BLaER1 (cell line): ENCODE results near the gene MAD1L1.

Experiments
- H3K27ac ChIP-seq: shearing (Covaris generic); formaldehyde crosslinking; 2 replicates; pipeline ENCODE4 v1.8.1; 2022
- H3K27me3 ChIP-seq: shearing (Covaris generic); formaldehyde crosslinking; 2 replicates; pipeline ENCODE4 v1.8.1; 2022
- H3K36me3 ChIP-seq: shearing (Covaris generic); formaldehyde crosslinking; 2 replicates; pipeline ENCODE4 v1.8.1; 2022
- H3K4me1 ChIP-seq: shearing (Covaris generic); formaldehyde crosslinking; 2 replicates; pipeline ENCODE4 v1.8.1; 2022
- H3K4me2 ChIP-seq: shearing (Covaris generic); formaldehyde crosslinking; 2 replicates; pipeline ENCODE4 v1.8.1; 2022
- H3K4me3 ChIP-seq: shearing (Covaris generic); formaldehyde crosslinking; 2 replicates; pipeline ENCODE4 v1.8.1; 2022
- H3K9ac ChIP-seq: shearing (Covaris generic); formaldehyde crosslinking; 2 replicates; pipeline ENCODE4 v1.8.1; 2022
- H3K9me3 ChIP-seq: shearing (Covaris generic); formaldehyde crosslinking; 2 replicates; pipeline ENCODE4 v1.8.1; 2022
- H4K20me1 ChIP-seq: shearing (Covaris generic); formaldehyde crosslinking; 2 replicates; pipeline ENCODE4 v1.8.1; 2022
- Cebpa-rat ChIP-seq: shearing (Covaris generic); IDR thresholded peaks from 2 replicates; pipeline ENCODE4 v1.8.1; 2022

The MAD1L1 gene

DNA sequence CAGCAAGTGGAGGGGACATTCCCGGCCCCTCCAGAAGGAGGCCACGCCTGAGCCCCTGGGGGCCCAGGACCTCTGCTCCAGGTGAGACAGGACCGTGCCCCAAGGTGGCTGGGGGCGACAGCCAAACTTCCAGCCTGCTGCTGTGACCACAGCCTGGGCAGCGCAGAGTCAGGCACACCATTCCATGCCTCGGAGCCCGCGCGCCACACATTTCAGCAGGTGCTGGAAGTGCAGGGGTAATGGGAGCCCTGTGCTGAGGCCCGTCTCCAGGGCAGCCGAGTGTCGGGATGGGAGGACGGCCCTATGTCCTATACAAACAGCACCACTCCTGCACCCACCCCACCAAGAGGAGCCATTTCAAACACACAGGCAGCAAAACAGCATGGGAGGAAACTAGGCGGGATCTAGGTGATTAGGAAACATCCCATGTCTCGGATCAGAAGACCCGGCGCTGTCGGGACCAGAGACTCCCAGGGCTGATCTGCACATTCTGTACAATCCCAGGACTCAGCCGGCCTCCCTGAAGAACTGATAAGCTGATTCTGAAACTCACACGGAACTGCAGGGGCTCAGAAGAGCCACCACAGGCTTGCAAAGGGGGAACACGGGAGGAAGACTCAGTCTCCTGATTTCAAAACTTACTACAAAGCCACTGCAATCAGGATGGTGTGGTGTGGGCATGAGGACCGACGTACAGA lies 290.4 kb downstream of the MAD1L1 start:
- peak overlapping the region; percentile 100 for H3K4me2 ChIP-seq
- H3K4me3 ChIP-seq: no peak overlapping the region
- peak overlapping the region; percentile 76; the same call in 1 of the 2 replicates for H3K9ac ChIP-seq
- TF ChIP-seq Cebpa-rat: no peak
- peaks cover 96% of the 10 kb centered on the region for H3K4me1 ChIP-seq
- peaks cover 30% of the 10 kb centered on the region for H3K36me3 ChIP-seq
- H3K9me3 ChIP-seq: no peaks in the 10 kb centered on the region
- no peaks in the 10 kb centered on the region for H3K27me3 ChIP-seq
- H3K27ac ChIP-seq: peak overlapping the region; percentile 87
- H4K20me1 ChIP-seq: peaks cover 77% of the 10 kb centered on the region

DNA sequence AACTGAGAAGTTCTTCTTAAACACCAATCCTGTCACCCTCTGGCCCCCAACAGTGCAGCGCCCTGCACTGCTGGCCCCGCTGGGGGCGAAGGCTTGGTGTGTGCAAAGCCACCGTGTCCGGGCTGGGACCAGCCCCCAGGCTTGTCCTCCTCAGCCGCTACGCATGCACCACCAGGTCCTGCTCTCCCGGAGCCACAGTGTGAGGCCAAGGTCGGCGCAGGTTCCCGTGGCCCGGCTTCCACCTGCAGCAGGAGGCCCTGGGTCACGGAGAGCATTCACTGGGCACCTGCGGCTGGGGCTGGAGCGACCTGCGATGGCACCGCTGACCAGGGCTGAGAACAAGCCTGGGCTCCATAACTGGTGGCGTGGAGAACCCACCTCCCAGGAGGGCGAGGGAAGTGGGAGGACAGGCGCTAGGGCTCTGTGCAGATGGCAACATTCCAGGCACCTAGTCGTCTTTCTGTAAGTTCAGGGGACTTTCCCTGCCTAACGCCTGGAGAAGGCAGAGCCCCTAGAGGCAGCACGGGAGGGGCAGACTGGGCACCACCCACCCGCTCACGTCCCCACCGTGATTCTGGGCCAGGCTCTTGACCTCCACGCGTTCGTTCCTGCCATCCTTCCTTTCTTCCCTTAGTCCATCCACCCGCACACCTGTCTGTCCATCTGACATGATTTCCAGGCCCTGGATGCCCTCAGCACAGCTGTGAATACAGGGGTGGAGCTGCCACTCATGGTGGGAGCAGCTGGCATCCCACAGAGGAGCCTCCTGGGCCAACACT lies 291.1 kb downstream of the MAD1L1 start:
- Histone ChIP-seq H3K9ac (peak overlapping the region; percentile 76), H4K20me1 (peaks cover 78% of the 10 kb centered on the region), H3K27me3 (no peaks in the 10 kb centered on the region), H3K4me3 (peak overlapping the region; percentile 60), H3K4me2 (peak overlapping the region; percentile 100), H3K27ac (peak overlapping the region; percentile 87), H3K9me3 (no peaks in the 10 kb centered on the region), H3K4me1 (peaks cover 96% of the 10 kb centered on the region), H3K36me3 (peaks cover 30% of the 10 kb centered on the region)
- TF ChIP-seq Cebpa-rat: no peak

DNA sequence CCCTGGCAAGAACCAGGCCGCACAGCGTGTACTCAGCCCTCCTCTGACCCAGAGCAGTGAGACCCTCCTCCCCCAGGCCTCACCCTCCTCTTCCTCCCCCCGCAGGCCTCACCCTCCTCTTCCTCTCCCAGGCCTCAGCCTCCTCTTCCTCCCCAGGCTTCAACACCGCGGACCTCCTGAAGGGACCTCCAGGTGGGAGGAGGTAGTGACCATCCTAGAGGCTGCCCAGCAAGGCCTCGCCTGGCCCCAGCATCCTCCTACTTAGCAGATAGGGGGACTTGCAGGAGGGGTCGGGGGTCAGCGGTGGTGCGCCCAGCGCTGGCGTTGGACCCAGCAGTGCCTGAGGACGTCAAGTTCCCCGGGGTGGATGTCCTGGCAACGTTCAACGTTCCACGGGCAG lies 291.9 kb downstream of the MAD1L1 start:
- H3K9me3 ChIP-seq: 0 out of 2 replicates have a peak, but pooled peaks cover under 1% of the 10 kb centered on the region
- peaks cover 96% of the 10 kb centered on the region for H3K4me1 ChIP-seq
- no peak for TF ChIP-seq Cebpa-rat
- H3K36me3 ChIP-seq: peaks cover 30% of the 10 kb centered on the region
- H3K27me3 ChIP-seq: no peaks in the 10 kb centered on the region
- peak overlapping the region; percentile 60 for H3K4me3 ChIP-seq
- peak overlapping the region; percentile 76 for H3K9ac ChIP-seq
- H3K27ac ChIP-seq: peak overlapping the region; percentile 87
- H3K4me2 ChIP-seq: peak overlapping the region; percentile 100
- peaks cover 78% of the 10 kb centered on the region for H4K20me1 ChIP-seq

- TF ChIP-seq Cebpa-rat: no peak
- Histone ChIP-seq H4K20me1 (peaks cover 78% of the 10 kb centered on the region), H3K4me2 (peak overlapping the region; percentile 100), H3K27ac (peak overlapping the region; percentile 87), H3K9me3 (peaks cover 5% of the 10 kb centered on the region; the same call in 1 of the 2 replicates), H3K27me3 (no peaks in the 10 kb centered on the region), H3K4me1 (peaks cover 96% of the 10 kb centered on the region), H3K9ac (peak overlapping the region; percentile 76), H3K4me3 (peak overlapping the region; percentile 60), H3K36me3 (peaks cover 30% of the 10 kb centered on the region)
Observed at GRCh38 chr7:1940402-1940786, 292.4 kb downstream of the MAD1L1 start.

DNA sequence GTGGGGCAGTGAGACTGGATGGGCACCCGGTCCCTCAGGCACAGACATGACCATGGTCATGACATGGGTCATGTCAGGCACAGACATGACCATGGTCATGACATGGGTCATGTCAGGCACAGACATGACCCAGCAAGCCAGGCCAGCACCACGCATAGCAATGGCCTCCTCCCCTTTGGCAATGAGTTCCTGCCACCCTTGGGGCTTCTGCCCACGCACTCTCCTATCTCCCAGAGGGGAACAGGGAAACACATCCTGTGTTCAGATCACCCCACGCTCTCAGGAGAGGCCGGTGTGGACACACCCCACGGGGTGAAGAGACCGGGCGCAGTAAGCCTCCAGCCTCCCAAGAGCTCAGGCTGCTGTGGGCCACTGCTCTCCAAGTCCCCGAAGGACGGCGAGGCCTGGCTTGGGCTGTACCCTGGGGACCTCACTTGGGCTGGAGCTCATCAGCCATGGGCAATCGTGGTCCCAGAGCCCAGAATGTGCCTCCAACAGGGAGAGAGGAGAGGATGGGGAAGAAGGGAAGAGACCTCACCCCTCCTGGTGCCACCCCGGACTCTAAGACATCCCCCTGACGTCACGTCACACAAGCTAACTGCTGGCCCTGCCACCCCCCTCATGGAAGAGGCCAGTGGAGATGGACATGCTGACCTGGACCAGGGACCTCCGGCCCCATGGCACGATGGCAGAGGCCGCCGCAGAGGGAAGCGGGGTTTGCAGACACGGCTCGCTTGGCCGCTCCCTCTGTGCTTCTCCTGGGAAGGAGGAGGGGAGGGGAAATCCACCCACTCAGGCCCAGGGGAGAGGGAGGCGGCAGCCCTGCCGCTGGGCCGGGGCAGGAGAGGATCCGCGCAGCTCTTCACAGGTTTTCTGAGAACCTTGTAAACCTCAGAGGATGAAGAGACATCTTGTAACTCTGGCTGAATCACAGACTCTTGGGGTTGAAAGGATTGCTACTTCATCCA lies 293.0 kb downstream of the MAD1L1 start:
- Histone ChIP-seq H3K27ac (peak overlapping the region; percentile 87), H3K4me3 (peak overlapping the region; percentile 60), H3K4me1 (peaks cover 96% of the 10 kb centered on the region), H3K4me2 (peak overlapping the region; percentile 100), H3K27me3 (no peaks in the 10 kb centered on the region), H3K9me3 (peaks cover 12% of the 10 kb centered on the region; the same call in 1 of the 2 replicates), H4K20me1 (peaks cover 81% of the 10 kb centered on the region), H3K9ac (peak overlapping the region; percentile 55), H3K36me3 (peaks cover 30% of the 10 kb centered on the region)
- no peak for TF ChIP-seq Cebpa-rat

- H3K36me3 ChIP-seq: peaks cover 35% of the 10 kb centered on the region
- H3K9ac ChIP-seq: peak overlapping the region; percentile 55
- peak overlapping the region; percentile 60 for H3K4me3 ChIP-seq
- H3K4me1 ChIP-seq: peaks cover 96% of the 10 kb centered on the region
- H4K20me1 ChIP-seq: peaks cover 85% of the 10 kb centered on the region
- no peak for TF ChIP-seq Cebpa-rat
- H3K27ac ChIP-seq: peak overlapping the region; percentile 87
- peak overlapping the region; percentile 100 for H3K4me2 ChIP-seq
- peaks cover 16% of the 10 kb centered on the region; the same call in 1 of the 2 replicates for H3K9me3 ChIP-seq
- no peaks in the 10 kb centered on the region for H3K27me3 ChIP-seq
Observed at GRCh38 chr7:1938788-1939433, 293.8 kb downstream of the MAD1L1 start.

GRCh38 chr7:1937252-1937605 lies 295.5 kb downstream of the MAD1L1 start:
- H3K9ac ChIP-seq: 0 out of 2 replicates have a peak overlapping the region, but pooled peaks have one; percentile 13
- H3K4me1 ChIP-seq: peaks cover 93% of the 10 kb centered on the region
- H3K27ac ChIP-seq: peak overlapping the region; percentile 53
- H3K4me2 ChIP-seq: peak overlapping the region; percentile 70
- H3K4me3 ChIP-seq: no peak overlapping the region
- H3K9me3 ChIP-seq: peaks cover 16% of the 10 kb centered on the region; the same call in 1 of the 2 replicates
- H3K36me3 ChIP-seq: peaks cover 52% of the 10 kb centered on the region
- TF ChIP-seq Cebpa-rat: no peak
- peaks cover 87% of the 10 kb centered on the region for H4K20me1 ChIP-seq
- no peaks in the 10 kb centered on the region for H3K27me3 ChIP-seq

- H3K4me1 ChIP-seq: peaks cover 88% of the 10 kb centered on the region
- peaks cover 57% of the 10 kb centered on the region for H3K36me3 ChIP-seq
- peak overlapping the region; percentile 70 for H3K4me2 ChIP-seq
- no peak overlapping the region for H3K4me3 ChIP-seq
- H4K20me1 ChIP-seq: peaks cover 82% of the 10 kb centered on the region
- H3K9me3 ChIP-seq: peaks cover 16% of the 10 kb centered on the region; the same call in 1 of the 2 replicates
- H3K9ac ChIP-seq: peak overlapping the region; percentile 13; the same call in 1 of the 2 replicates
- no peak for TF ChIP-seq Cebpa-rat
- H3K27ac ChIP-seq: peak overlapping the region; percentile 53
- H3K27me3 ChIP-seq: no peaks in the 10 kb centered on the region
Observed at GRCh38 chr7:1936531-1937251, 296.1 kb downstream of the MAD1L1 start.
